ENCODE data around the gene VAPB.
"Not testable (repeated sequence)": the region's sequence is repeated elsewhere in the genome, so short reads cannot be mapped to it uniquely, and the experiment has no call there.

- TF ChIP-seq POLR2AphosphoS5 (IDR thresholded peaks at IDR 0.05; ENCODE audit: low read depth); CTCF (IDR thresholded peaks at IDR 0.05; ENCODE audit: insufficient read depth, low read length); GABPA (IDR thresholded peaks at IDR 0.05; ENCODE audit: low read depth); REST (IDR thresholded peaks at IDR 0.05; ENCODE audit: insufficient replicate concordance, low read depth): not testable (repeated sequence)
Observed at GRCh38 chr20:58414216-58414615, 25.2 kb downstream of the VAPB start.
